ENCODE data around the gene SMIM1. TPM values are rescaled to one million over a fixed set of nuclear protein-coding genes. Genes with fewer than 3 reads are reported as not detected.

Gene SMIM1
- total RNA-seq, 1 experiment from 2014 or later, result 5.5 TPM

DNA sequence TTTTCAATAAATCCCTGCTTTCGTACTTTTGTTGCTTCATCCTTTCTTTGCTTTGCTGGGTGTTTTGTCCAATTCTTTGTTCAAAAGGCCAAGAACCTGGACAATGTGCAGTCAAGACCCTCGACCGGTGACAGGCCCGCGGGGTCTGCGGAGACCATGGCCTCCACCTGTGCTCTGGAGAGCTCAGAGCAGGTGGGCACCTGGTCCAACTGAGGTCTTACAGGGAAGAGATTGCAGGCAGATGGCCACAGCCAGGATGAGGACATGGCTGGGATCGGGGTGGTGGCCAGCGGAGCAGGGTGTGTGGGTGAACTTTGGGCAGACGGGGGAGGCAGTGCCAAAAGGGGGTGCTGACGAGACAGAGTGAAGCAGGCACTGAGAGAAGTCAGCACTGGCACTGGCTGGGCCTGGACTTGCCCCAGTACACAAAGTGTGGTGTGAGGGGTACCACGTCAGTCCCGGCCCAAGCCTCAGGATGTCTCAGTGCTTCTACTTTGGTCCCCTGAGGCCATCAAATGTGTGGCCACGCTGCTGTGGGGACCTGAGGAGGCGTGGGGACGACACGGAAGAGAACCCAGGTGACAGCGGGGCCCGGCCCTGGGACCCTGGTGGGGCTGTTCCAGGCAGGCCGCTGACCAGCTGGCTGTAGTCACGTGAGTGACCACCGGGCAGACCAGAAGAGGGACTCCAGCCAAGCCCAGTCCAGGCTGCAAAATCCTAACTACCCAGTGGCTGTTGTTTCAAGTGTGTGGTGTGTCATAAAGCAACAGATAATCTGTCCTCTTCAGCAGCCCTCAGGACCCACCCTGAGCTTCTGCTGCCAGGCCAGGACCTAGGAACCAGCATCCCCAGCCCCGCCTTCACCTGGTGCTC, 30.7 kb upstream of the SMIM1 start:
- TF ChIP-seq JUND (IDR thresholded peaks at IDR 0.05) (no peak), EZH2 (IDR thresholded peaks at IDR 0.05) (no peak), POLR2AphosphoS5 (IDR thresholded peaks at IDR 0.05; ENCODE audit: low read depth, low read length) (no peak), YY1 (IDR thresholded peaks at IDR 0.05; ENCODE audit: extremely low read depth, insufficient replicate concordance, low read depth, low read length) (no peak), SRF (IDR thresholded peaks at IDR 0.05; ENCODE audit: low read depth) (no peak), EGR1 (IDR thresholded peaks at IDR 0.05; ENCODE audit: low read depth) (no peak), SIN3A (IDR thresholded peaks at IDR 0.05; ENCODE audit: low read depth) (no peak), ZFX (IDR thresholded peaks at IDR 0.05) (no peak)
- TF ChIP-seq, protein P1, sequence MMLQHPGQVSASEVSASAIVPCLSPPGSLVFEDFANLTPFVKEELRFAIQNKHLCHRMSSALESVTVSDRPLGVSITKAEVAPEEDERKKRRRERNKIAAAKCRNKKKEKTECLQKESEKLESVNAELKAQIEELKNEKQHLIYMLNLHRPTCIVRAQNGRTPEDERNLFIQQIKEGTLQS (IDR thresholded peaks at IDR 0.05), result no peak
- Histone ChIP-seq H3K9ac (ENCODE audit: low read length) (no peak overlapping the region), H3K27me3 (ENCODE audit: insufficient read depth, low read length) (no peaks in the 10 kb centered on the region), H3K4me3 (replicated peaks in 1 of 2; ENCODE audit: low read depth in 1 of 2, low read length in 2 of 2) (no peak overlapping the region), H3K79me2 (ENCODE audit: insufficient read depth, low read length) (no peaks in the 10 kb centered on the region), H3K4me2 (ENCODE audit: low read length) (no peak overlapping the region), H3K9me2 (ENCODE audit: insufficient read depth) (no peaks in the 10 kb centered on the region), H3K27ac (ENCODE audit: low read depth, low read length) (no peak overlapping the region), H3K9me3 (ENCODE audit: control insufficient read depth in 1 of 2, insufficient read depth in 1 of 2, low read depth in 1 of 2, low read length in 2 of 2) (no peaks in the 10 kb centered on the region), H3K36me3 (ENCODE audit: control insufficient read depth in 1 of 2, insufficient read depth in 2 of 2, low read length in 2 of 2) (no peaks in the 10 kb centered on the region), H2AFZ (ENCODE audit: low read depth, low read length, poor library complexity, severe bottlenecking) (no peak overlapping the region), H3K4me1 (ENCODE audit: control insufficient read depth in 1 of 2, insufficient read depth in 2 of 2, low read length in 2 of 2) (no peaks in the 10 kb centered on the region), H4K20me1 (ENCODE audit: insufficient read depth) (no peaks in the 10 kb centered on the region)
- DNase-seq (ENCODE audit: low read depth, low spot score), result no peak
- ChIA-PET POLR2A (no interaction called here), RAD21 (ENCODE audit: low non-redundant PET in 1 of 2, low total read pairs in 2 of 2, uncharacterized antibody in 2 of 2, unreplicated experiment in 2 of 2) (no interaction called here), CTCF (no interaction called here)
- no peak for ATAC-seq
- no TSS peak for BruUV-seq (replicated peaks)
- intact Hi-C loops (cut with micrococcal nuclease), result no loop called here
